Keratinocyte (primary cell): Measurements from ENCODE around the gene MLF2. TPM values are rescaled to one million over a fixed set of nuclear protein-coding genes. Genes with fewer than 3 reads are reported as not detected.

Source experiments
- DNase-seq: peaks from one replicate; pipeline ENCODE4 v3.0.0-alpha.2; 2011; ENCODE audit warnings: low read depth, missing footprints, low spot score
- FAIRE-seq: peaks from 2 replicates; lab custom pipeline; 2011; peaks lifted over from hg19 to GRCh38; lab: Jason Lieb, UNC
- H2AFZ ChIP-seq: 2 replicates; pipeline ENCODE4 v1.6.0; 2012; ENCODE audit warnings: low read length, control low read depth, inconsistent platforms; ENCODE audit not compliant: control insufficient read depth
- H3K27ac ChIP-seq: 2 replicates; pipeline ENCODE4 v1.5.1; 2011; ENCODE audit warnings: low read length; ENCODE audit not compliant: control insufficient read depth, insufficient read depth
- H3K27me3 ChIP-seq: 3 replicates; pipeline ENCODE4 v1.6.0; 2011; ENCODE audit warnings: low read length; ENCODE audit not compliant: control insufficient read depth, insufficient read depth; ENCODE audit errors: extremely low read depth
- H3K36me3 ChIP-seq, 2 experiments: 2 replicates in 1 of 2; 3 replicates in 1 of 2; pipeline ENCODE4 v1.5.1; 2011; ENCODE audit warnings: low read length in 2 of 2, mild to moderate bottlenecking in 1 of 2; ENCODE audit not compliant: control insufficient read depth in 2 of 2, insufficient read depth in 2 of 2; ENCODE audit errors: extremely low read depth in 1 of 2
- H3K4me1 ChIP-seq: 3 replicates; pipeline ENCODE4 v1.5.1; 2011; ENCODE audit warnings: low read length; ENCODE audit not compliant: control insufficient read depth, insufficient read depth; ENCODE audit errors: extremely low read depth
- H3K4me2 ChIP-seq: 3 replicates; pipeline ENCODE4 v1.6.0; 2011; ENCODE audit warnings: low read depth, low read length; ENCODE audit not compliant: control insufficient read depth, insufficient read depth; ENCODE audit errors: extremely low read depth
- H3K4me3 ChIP-seq, 3 experiments: fragments of 200-600 bp in 1 of 3; sonication (generic) in 1 of 3; 2 replicates in 2 of 3; 3 replicates in 1 of 3; pipeline ENCODE4 v1.5.1; 2011 to 2016; ENCODE audit warnings: low read length in 3 of 3, mild to moderate bottlenecking in 3 of 3, control low read depth in 2 of 3, inconsistent platforms in 1 of 3, low read depth in 1 of 3, mixed read lengths in 1 of 3, mixed run types in 1 of 3, moderate library complexity in 1 of 3; ENCODE audit not compliant: control insufficient read depth in 2 of 3, insufficient read depth in 2 of 3; ENCODE audit errors: extremely low read depth in 1 of 3
- H3K79me2 ChIP-seq: 2 replicates; pipeline ENCODE4 v1.6.0; 2012; ENCODE audit warnings: low read length; ENCODE audit not compliant: control insufficient read depth, insufficient read depth
- H3K9ac ChIP-seq: 3 replicates; pipeline ENCODE4 v1.6.0; 2011; ENCODE audit warnings: low read length; ENCODE audit not compliant: control insufficient read depth, insufficient read depth; ENCODE audit errors: extremely low read depth
- H3K9me1 ChIP-seq: 3 replicates; pipeline ENCODE4 v1.6.0; 2011; ENCODE audit warnings: low read length; ENCODE audit not compliant: control insufficient read depth, insufficient read depth; ENCODE audit errors: extremely low read depth
- H3K9me3 ChIP-seq: 2 replicates; pipeline ENCODE4 v1.5.1; 2012; ENCODE audit warnings: low read depth, low read length; ENCODE audit not compliant: control insufficient read depth
- H4K20me1 ChIP-seq: 3 replicates; pipeline ENCODE4 v1.6.0; 2011; ENCODE audit warnings: low read length; ENCODE audit not compliant: control insufficient read depth, insufficient read depth; ENCODE audit errors: extremely low read depth
- CTCF ChIP-seq, 3 experiments: IDR thresholded peaks in 1 of 3; conservative IDR thresholded peaks in 1 of 3; optimal IDR thresholded peaks in 1 of 3; 2 replicates in 2 of 3; 3 replicates in 1 of 3; pipeline versions ENCODE3 to v1.5.1; 2011; ENCODE audit warnings: low read length in 3 of 3, mild to moderate bottlenecking in 3 of 3, moderate library complexity in 2 of 3, control low read depth in 1 of 3, inconsistent platforms in 1 of 3; ENCODE audit not compliant: insufficient read depth in 2 of 3; ENCODE audit errors: extremely low read depth in 1 of 3
- EZH2 ChIP-seq: IDR thresholded peaks from one replicate; pipeline ENCODE4 v1.6.1; 2012; ENCODE audit warnings: inconsistent platforms, mild to moderate bottlenecking, low read length, moderate library complexity
- dilution Hi-C: fragments of 300-500 bp; cut with MboI; formaldehyde crosslinking; loops from one replicate; pipeline ENCODE4 v1.7.0; 2020; ENCODE audit warnings: low sequenced_read_pairs; ENCODE audit not compliant: extremely low pct_ligation_motif_present
- polyA plus RNA-seq, 5 experiments: library from polyadenylated mRNA; depleted of rRNA in 3 of 5; stranded (reverse) in 3 of 5; stranded (forward) in 1 of 5; unstranded in 1 of 5; fragments of >200 nt; gene quantifications; 1 replicate in 1 of 5; 2 replicates in 3 of 5; 3 replicates in 1 of 5; pipeline versions ENCODE4 v1.2.1 to v1.2.3, GENCODE V29; 2011 to 2012; ENCODE audit warnings: missing spikeins in 2 of 5, low read depth in 1 of 5, low replicate concordance in 1 of 5

The MLF2 gene
- polyA plus RNA-seq, 1 donor (not counting 4 experiments of a cell fraction or from before 2014, with no cell fraction given): 317 TPM

DNA sequence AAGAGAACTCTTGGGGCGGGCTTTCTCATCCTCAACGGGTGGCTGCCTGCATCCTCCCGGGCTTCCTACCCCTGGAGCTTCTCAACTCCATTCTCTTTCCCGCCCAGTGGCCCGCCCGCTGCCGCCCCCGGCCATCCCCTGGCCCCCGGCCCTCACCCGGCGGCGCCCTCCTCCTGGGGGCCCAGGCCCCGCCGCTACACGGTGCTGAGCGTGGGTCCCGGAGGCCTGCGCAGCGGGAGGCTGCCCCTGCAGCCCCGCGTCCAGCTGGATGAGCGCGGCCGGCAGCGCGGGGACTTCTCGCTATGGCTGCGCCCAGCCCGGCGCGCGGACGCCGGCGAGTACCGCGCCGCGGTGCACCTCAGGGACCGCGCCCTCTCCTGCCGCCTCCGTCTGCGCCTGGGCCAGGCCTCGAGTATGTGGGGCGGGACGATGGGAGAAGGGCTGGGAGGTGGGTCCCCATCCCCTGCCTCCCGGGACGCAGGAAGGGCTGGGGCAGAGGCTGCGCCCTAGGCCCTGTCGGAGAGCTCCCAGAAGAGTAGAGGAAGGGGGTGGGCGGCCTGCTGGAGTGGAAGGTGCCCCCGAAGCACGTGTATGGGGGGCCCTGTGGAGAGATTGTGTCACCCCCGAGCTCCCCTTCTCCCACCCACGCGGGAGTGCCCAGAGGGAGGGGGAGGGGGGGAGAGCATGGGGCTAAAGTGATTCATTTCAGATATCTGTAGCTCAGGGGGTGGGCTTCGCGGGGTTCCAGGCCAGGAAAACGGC, 20.8 kb upstream of the MLF2 start:
- Histone ChIP-seq H3K27me3 (peaks cover 35% of the 10 kb centered on the region), H3K9me1 (no peaks in the 10 kb centered on the region), H2AFZ (no peak overlapping the region), H3K79me2 (no peaks in the 10 kb centered on the region), H3K4me1 (peaks cover 8% of the 10 kb centered on the region), H3K9ac (no peak overlapping the region), H3K9me3 (no peaks in the 10 kb centered on the region), H3K4me3 (no peak overlapping the region), H3K27ac (no peak overlapping the region), H3K4me2 (peak overlapping the region; percentile 10), H3K36me3 (peaks cover 4 to 7% of the 10 kb centered on the region in 2 experiments), H4K20me1 (no peaks in the 10 kb centered on the region)
- no peak for TF ChIP-seq EZH2
- TF ChIP-seq CTCF (optimal IDR thresholded peaks at IDR 0.05 in 1 of 3, IDR thresholded peaks at IDR 0.05 in 1 of 3, conservative IDR thresholded peaks at IDR 0.05 in 1 of 3; ENCODE audit: extremely low read depth in 1 of 3, insufficient read depth in 2 of 3, low read length in 3 of 3): no peak
- dilution Hi-C loops: no loop called here
- DNase-seq: no peak
- no peak for FAIRE-seq

- Histone ChIP-seq H2AFZ (no peak overlapping the region), H3K9me1 (no peaks in the 10 kb centered on the region), H3K27ac (no peak overlapping the region), H3K9ac (no peak overlapping the region), H3K4me1 (peaks cover 10% of the 10 kb centered on the region), H3K9me3 (no peaks in the 10 kb centered on the region), H3K79me2 (peaks cover 2% of the 10 kb centered on the region), H3K36me3 (peaks cover 4 to 7% of the 10 kb centered on the region in 2 experiments), H3K4me3 (no peak overlapping the region), H4K20me1 (no peaks in the 10 kb centered on the region), H3K4me2 (no peak overlapping the region), H3K27me3 (peaks cover 34% of the 10 kb centered on the region)
- dilution Hi-C loops: no loop called here
- DNase-seq (no peak), FAIRE-seq (no peak)
- TF ChIP-seq CTCF (optimal IDR thresholded peaks at IDR 0.05 in 1 of 3, IDR thresholded peaks at IDR 0.05 in 1 of 3, conservative IDR thresholded peaks at IDR 0.05 in 1 of 3; ENCODE audit: extremely low read depth in 1 of 3, insufficient read depth in 2 of 3, low read length in 3 of 3) (no peak), EZH2 (no peak)
These were observed 20.0 kb upstream of the MLF2 start for GRCh38 chr12:6772726-6773589.
